ENCODE results near the gene TMEM72.

- TF ChIP-seq CTCF (IDR thresholded peaks at IDR 0.05) (no peak), POLR2A (IDR thresholded peaks at IDR 0.05) (peak in 1 of 4 donors; percentile 37)
These were observed 52.9 kb downstream of the TMEM72 start for GRCh38 chr10:44963772-44964633.

Measured in upper lobe of left lung (tissue), 4 donors.